Measurements from ENCODE around the gene NXPE3. TPM values are rescaled to one million over a fixed set of nuclear protein-coding genes. Genes with fewer than 3 reads are reported as not detected.

Gene NXPE3
- total and polyA plus RNA-seq, 12 donors: 7.6 to 50.3 (median 33.8) TPM

- H3K9me3 ChIP-seq: no peaks in the 10 kb centered on the region
- peaks cover 0 to 22% (median 12%) of the 10 kb centered on the region in 9 donors for H3K4me1 ChIP-seq
- intact Hi-C loops (cut with DNase I): no loop called here
- H3K27me3 ChIP-seq: no peaks in the 10 kb centered on the region
- no peak overlapping the region for H3K27ac ChIP-seq
- no peak overlapping the region for H3K4me3 ChIP-seq
- no peak for TF ChIP-seq CTCF (IDR thresholded peaks at IDR 0.05)
- no peaks in the 10 kb centered on the region for H3K36me3 ChIP-seq
- DNase-seq: no peak
- ATAC-seq: no peak
- 97 to 99% methylated on average over 5 of the region's 5 CpGs for WGBS, 2 donors
Observed at GRCh38 chr3:101870138-101870537, 91.1 kb downstream of the NXPE3 start.

GRCh38 chr3:101873619-101874018, 94.6 kb downstream of the NXPE3 start:
- intact Hi-C loops (cut with DNase I): no loop called here
- H3K27ac ChIP-seq: no peak overlapping the region
- peaks cover 0 to 7% (median 4%) of the 10 kb centered on the region in 9 donors for H3K4me1 ChIP-seq
- H3K27me3 ChIP-seq: no peaks in the 10 kb centered on the region
- H3K36me3 ChIP-seq: no peaks in the 10 kb centered on the region
- no peak for TF ChIP-seq CTCF (IDR thresholded peaks at IDR 0.05)
- WGBS, 2 donors: 81 to 85% methylated on average over 2 of the region's 2 CpGs
- H3K9me3 ChIP-seq: no peaks in the 10 kb centered on the region
- no peak overlapping the region for H3K4me3 ChIP-seq
- ATAC-seq (no peak), DNase-seq (no peak)

GRCh38 chr3:101876142-101876541, 97.1 kb downstream of the NXPE3 start:
- ATAC-seq: no peak
- Histone ChIP-seq H3K27ac (no peak overlapping the region), H3K4me3 (no peak overlapping the region), H3K36me3 (no peaks in the 10 kb centered on the region), H3K4me1 (peaks cover 0 to 22% (median 0%) of the 10 kb centered on the region in 9 donors), H3K27me3 (no peaks in the 10 kb centered on the region), H3K9me3 (no peaks in the 10 kb centered on the region)
- WGBS, 2 donors: 81 to 86% methylated on average over 8 of the region's 8 CpGs
- intact Hi-C loops (cut with DNase I): no loop called here
- no peak for TF ChIP-seq CTCF (IDR thresholded peaks at IDR 0.05)
- DNase-seq: no peak

Other genes starting within 250 kb of the NXPE3 start
- gene TRMT10C, start 217.3 kb upstream of the NXPE3 start, total RNA-seq: 10 to 100 TPM; 20.9 to 29.7 (median 24.5) TPM
- gene TRMT10C, start 217.3 kb upstream of the NXPE3 start, polyA plus RNA-seq: 10 to 100 TPM; 16.5 to 20.1 TPM
- 100 to 1,000 TPM; 114 to 145 (median 124) TPM for gene PCNP, start 205.0 kb upstream of the NXPE3 start, total RNA-seq
- gene PCNP, start 205.0 kb upstream of the NXPE3 start, polyA plus RNA-seq: 10 to 100 TPM; 64.3 to 72.2 TPM
- gene ZBTB11, start 102.1 kb upstream of the NXPE3 start, total RNA-seq: 10 to 100 TPM in 1 of 10 donors, 1 to 10 TPM in 9; 7.5 to 13.3 (median 8.7) TPM
- gene ZBTB11, start 102.1 kb upstream of the NXPE3 start, polyA plus RNA-seq: 1 to 10 TPM; 3.5 to 7.5 TPM
- gene RPL24, start 92.5 kb upstream of the NXPE3 start, total RNA-seq: 100 to 1,000 TPM; 735 to 853 (median 785) TPM
- gene RPL24, start 92.5 kb upstream of the NXPE3 start, polyA plus RNA-seq: 1,000 to 10,000 TPM; 2,189 to 3,133 TPM
- gene CEP97, start 54.6 kb upstream of the NXPE3 start, total RNA-seq: 10 to 100 TPM in 1 of 10 donors, 1 to 10 TPM in 9; 5.7 to 11.4 (median 7.8) TPM
- gene CEP97, start 54.6 kb upstream of the NXPE3 start, polyA plus RNA-seq: 1 to 10 TPM; 1.2 to 2.3 TPM
- 10 to 100 TPM in 9 of 10 donors, 1 to 10 TPM in 1; 7.7 to 26.2 (median 12.8) TPM for gene NFKBIZ, start 70.3 kb downstream of the NXPE3 start, total RNA-seq
- 10 to 100 TPM in 1 of 2 donors, 1 to 10 TPM in 1; 5.4 to 10.5 TPM for gene NFKBIZ, start 70.3 kb downstream of the NXPE3 start, polyA plus RNA-seq

Data from heart right ventricle (tissue), 16 donors.